ENCODE measurements around the gene SECISBP2. TPM values are rescaled to one million over a fixed set of nuclear protein-coding genes. Genes with fewer than 3 reads are reported as not detected.

SECISBP2 gene
- total and polyA plus RNA-seq, 2 experiments from 2014 or later = 30.6 to 43.8 TPM

DNA sequence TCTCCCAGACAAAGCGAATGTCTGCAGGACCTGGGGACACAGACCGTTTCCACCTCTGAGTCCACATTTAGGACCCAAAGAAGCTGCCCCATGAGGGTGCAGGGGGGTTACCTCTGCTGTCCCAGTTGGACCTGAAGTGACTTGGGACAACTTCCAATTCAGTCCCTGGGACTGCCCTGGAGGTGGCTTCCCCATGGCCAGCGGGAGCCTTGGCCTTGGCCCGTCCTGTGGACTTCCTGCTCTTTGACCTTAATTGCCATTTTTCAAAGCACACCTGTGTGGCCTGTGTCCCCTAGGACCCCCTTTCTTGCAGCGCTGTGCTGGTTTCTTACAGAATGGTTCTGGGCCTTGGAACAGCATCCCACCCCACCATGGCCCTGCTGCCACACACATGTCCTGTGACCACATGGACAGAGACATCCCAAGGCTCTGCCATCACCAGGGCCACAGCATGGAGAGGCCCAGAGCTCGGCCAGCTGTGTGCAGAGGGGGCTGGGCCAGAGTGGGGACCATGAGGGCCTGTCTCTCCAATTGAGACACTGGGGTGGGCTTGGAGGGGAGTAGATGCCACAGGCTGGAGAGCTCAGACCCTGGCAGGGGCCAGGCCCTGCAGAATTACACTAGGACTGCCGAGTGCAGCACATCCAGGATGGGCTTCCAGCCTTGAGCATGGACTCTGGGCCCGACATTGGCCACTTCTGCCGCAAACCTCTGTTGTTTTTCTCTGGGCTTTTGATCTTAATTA, 45.8 kb downstream of the SECISBP2 start:
- no peaks in the 10 kb centered on the region for H3K9me3 ChIP-seq (ENCODE audit: low read depth)
- H3K36me3 ChIP-seq (replicated peaks; ENCODE audit: insufficient read depth, low read depth) = no peaks in the 10 kb centered on the region
- H3K4me3 ChIP-seq = no peak overlapping the region
- no peak overlapping the region for H3K4me2 ChIP-seq
- H3K27me3 ChIP-seq = no peaks in the 10 kb centered on the region
- 96% methylated on average over 9 of the region's 9 CpGs for WGBS (ENCODE audit: low lambda C conversion rate, missing lambda C conversion rate)
- TF ChIP-seq EZH2 (IDR thresholded peaks at IDR 0.05; ENCODE audit: borderline replicate concordance) (no peak), EZH2phosphoT487 (IDR thresholded peaks at IDR 0.05; ENCODE audit: low read depth, severe bottlenecking, unreplicated experiment) (no peak)
- TF ChIP-seq, protein P1, sequence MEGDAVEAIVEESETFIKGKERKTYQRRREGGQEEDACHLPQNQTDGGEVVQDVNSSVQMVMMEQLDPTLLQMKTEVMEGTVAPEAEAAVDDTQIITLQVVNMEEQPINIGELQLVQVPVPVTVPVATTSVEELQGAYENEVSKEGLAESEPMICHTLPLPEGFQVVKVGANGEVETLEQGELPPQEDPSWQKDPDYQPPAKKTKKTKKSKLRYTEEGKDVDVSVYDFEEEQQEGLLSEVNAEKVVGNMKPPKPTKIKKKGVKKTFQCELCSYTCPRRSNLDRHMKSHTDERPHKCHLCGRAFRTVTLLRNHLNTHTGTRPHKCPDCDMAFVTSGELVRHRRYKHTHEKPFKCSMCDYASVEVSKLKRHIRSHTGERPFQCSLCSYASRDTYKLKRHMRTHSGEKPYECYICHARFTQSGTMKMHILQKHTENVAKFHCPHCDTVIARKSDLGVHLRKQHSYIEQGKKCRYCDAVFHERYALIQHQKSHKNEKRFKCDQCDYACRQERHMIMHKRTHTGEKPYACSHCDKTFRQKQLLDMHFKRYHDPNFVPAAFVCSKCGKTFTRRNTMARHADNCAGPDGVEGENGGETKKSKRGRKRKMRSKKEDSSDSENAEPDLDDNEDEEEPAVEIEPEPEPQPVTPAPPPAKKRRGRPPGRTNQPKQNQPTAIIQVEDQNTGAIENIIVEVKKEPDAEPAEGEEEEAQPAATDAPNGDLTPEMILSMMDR (IDR thresholded peaks at IDR 0.05; ENCODE audit: poor library complexity) = no peak
- H3K27ac ChIP-seq = no peak overlapping the region
- H4K20me1 ChIP-seq (ENCODE audit: insufficient read depth, poor library complexity, severe bottlenecking) = no peaks in the 10 kb centered on the region
- no peak overlapping the region for H2AFZ ChIP-seq
- H3K9me2 ChIP-seq (replicated peaks; ENCODE audit: insufficient read depth) = no peaks in the 10 kb centered on the region
- H3K79me2 ChIP-seq = no peaks in the 10 kb centered on the region
- no peaks in the 10 kb centered on the region for H3K4me1 ChIP-seq (ENCODE audit: insufficient read depth)
- no peak for DNase-seq (ENCODE audit: low spot score)

DNA sequence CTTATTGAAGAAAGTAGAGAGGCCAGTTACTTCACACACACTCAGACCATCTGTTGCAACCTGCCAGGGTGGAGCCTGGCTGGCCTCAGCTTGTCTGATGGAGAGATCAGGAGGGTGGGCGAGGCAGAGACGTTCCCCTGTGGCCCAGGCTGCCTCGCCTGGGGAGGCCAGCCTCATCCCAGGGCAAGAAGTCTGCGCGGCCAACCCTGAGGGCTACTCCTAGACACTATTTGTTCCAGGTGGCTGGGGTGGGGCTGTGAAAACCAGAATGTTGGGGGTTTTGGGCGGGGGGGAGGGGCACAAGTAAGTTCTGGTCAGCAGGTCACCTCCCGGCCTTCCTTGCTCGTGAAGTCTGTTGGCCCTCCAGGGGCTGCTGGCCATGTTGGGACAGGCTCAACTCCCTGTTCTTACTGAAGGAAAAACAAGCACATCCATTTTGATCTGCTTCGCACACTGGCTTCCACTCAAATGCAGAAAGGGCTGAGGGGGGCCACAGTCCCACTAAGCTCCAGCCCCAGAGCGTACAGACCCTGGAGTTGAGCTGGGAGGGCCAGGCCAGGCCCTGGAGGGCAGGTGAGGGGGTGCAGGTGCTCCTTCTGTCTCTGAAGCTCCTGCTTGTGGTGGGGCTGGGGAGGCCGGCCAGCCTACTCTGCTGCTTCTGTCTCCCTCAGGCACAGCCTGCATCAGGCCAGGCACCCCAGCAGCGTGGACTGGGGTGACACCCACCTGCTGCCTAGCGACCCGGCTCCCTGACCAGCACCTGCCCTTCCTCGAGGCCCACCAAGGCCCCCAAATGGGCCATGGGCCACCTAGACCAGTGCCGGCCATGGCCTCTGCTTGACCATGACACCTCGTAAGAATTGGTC, 46.6 kb downstream of the SECISBP2 start:
- H3K79me2 ChIP-seq = no peaks in the 10 kb centered on the region
- H3K27me3 ChIP-seq = no peaks in the 10 kb centered on the region
- H2AFZ ChIP-seq = no peak overlapping the region
- H3K9me2 ChIP-seq (replicated peaks; ENCODE audit: insufficient read depth) = no peaks in the 10 kb centered on the region
- no peak overlapping the region for H3K27ac ChIP-seq
- no peak for DNase-seq (ENCODE audit: low spot score)
- no peaks in the 10 kb centered on the region for H3K9me3 ChIP-seq (ENCODE audit: low read depth)
- no peaks in the 10 kb centered on the region for H4K20me1 ChIP-seq (ENCODE audit: insufficient read depth, poor library complexity, severe bottlenecking)
- H3K4me1 ChIP-seq (ENCODE audit: insufficient read depth) = no peaks in the 10 kb centered on the region
- H3K4me3 ChIP-seq = no peak overlapping the region
- WGBS (ENCODE audit: low lambda C conversion rate, missing lambda C conversion rate) = 92% methylated on average over 17 of the region's 17 CpGs
- no peaks in the 10 kb centered on the region for H3K36me3 ChIP-seq (replicated peaks; ENCODE audit: insufficient read depth, low read depth)
- TF ChIP-seq, protein P1 (IDR thresholded peaks at IDR 0.05; ENCODE audit: poor library complexity) = no peak
- TF ChIP-seq EZH2phosphoT487 (IDR thresholded peaks at IDR 0.05; ENCODE audit: low read depth, severe bottlenecking, unreplicated experiment) = no peak
- TF ChIP-seq EZH2 (IDR thresholded peaks at IDR 0.05; ENCODE audit: borderline replicate concordance) = no peak
- no peak overlapping the region for H3K4me2 ChIP-seq

DNA sequence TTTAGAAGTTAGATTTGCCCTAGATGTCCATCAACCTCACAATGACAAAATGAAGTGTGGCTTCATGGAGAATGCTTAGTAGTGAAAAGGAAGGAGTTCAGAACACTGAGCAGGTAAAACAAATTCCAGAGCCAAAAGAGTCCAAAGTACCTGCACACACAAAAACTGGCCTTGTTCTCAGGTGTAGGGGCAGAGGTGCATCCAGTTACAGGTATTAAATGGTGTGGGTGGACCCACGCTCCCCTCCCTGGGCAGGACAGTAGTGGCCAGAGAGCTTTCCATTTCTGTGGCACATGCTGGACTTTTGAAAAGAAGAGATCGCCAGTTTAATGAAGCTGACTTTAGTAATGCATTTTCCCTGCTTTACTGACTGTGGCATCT, 47.2 kb downstream of the SECISBP2 start:
- Histone ChIP-seq H2AFZ (no peak overlapping the region), H3K9me2 (replicated peaks; ENCODE audit: insufficient read depth) (no peaks in the 10 kb centered on the region), H3K36me3 (replicated peaks; ENCODE audit: insufficient read depth, low read depth) (no peaks in the 10 kb centered on the region), H3K79me2 (no peaks in the 10 kb centered on the region), H3K9me3 (ENCODE audit: low read depth) (no peaks in the 10 kb centered on the region), H3K4me3 (no peak overlapping the region), H3K4me1 (ENCODE audit: insufficient read depth) (no peaks in the 10 kb centered on the region), H3K4me2 (no peak overlapping the region), H3K27me3 (no peaks in the 10 kb centered on the region), H4K20me1 (ENCODE audit: insufficient read depth, poor library complexity, severe bottlenecking) (no peaks in the 10 kb centered on the region), H3K27ac (no peak overlapping the region)
- TF ChIP-seq EZH2phosphoT487 (IDR thresholded peaks at IDR 0.05; ENCODE audit: low read depth, severe bottlenecking, unreplicated experiment) (no peak), EZH2 (IDR thresholded peaks at IDR 0.05; ENCODE audit: borderline replicate concordance) (no peak)
- TF ChIP-seq, protein P1 (IDR thresholded peaks at IDR 0.05; ENCODE audit: poor library complexity) = no peak
- DNase-seq (ENCODE audit: low spot score) = no peak
- WGBS (ENCODE audit: low lambda C conversion rate, missing lambda C conversion rate) = 89% methylated on average over 2 of the region's 2 CpGs
